Loucy (cell line): ENCODE data around the gene NUDT4.

Source experiments
- H2AFZ ChIP-seq: fragments of 200-600 bp; sonication (generic); 2 replicates; pipeline ENCODE4 v1.6.0; 2016; ENCODE audit warnings: antibody characterized with exemption, mild to moderate bottlenecking, low read length, moderate library complexity
- H3F3A ChIP-seq: fragments of 200-600 bp; 2 replicates; pipeline ENCODE4 v1.6.0; 2016; ENCODE audit warnings: antibody characterized with exemption, low read depth, mild to moderate bottlenecking
- H3K27me3 ChIP-seq: fragments of 200-600 bp; sonication (generic); 2 replicates; pipeline ENCODE4 v1.6.1; 2014; ENCODE audit warnings: low read length, mild to moderate bottlenecking; ENCODE audit not compliant: insufficient read depth, poor library complexity, severe bottlenecking
- H3K36me3 ChIP-seq: fragments of 200-600 bp; sonication (generic); 2 replicates; pipeline ENCODE4 v1.6.1; 2016; ENCODE audit warnings: low read length; ENCODE audit not compliant: insufficient read depth
- H3K4me1 ChIP-seq: fragments of 200-600 bp; sonication (generic); 2 replicates; pipeline ENCODE4 v1.5.1; 2014; ENCODE audit warnings: low read length, mild to moderate bottlenecking; ENCODE audit not compliant: insufficient read depth, poor library complexity, severe bottlenecking
- H3K4me2 ChIP-seq: fragments of 200-600 bp; sonication (generic); 2 replicates; pipeline ENCODE4 v1.6.0; 2014; ENCODE audit warnings: antibody characterized with exemption, low read length, low read depth, mild to moderate bottlenecking; ENCODE audit not compliant: poor library complexity, severe bottlenecking
- H3K4me3 ChIP-seq: fragments of 200-600 bp; sonication (generic); 2 replicates; pipeline ENCODE4 v1.5.1; 2014; ENCODE audit warnings: low read length, mild to moderate bottlenecking, mixed read lengths; ENCODE audit not compliant: poor library complexity, severe bottlenecking
- H3K79me2 ChIP-seq: fragments of 200-600 bp; sonication (generic); 2 replicates; pipeline ENCODE4 v1.6.1; 2014; ENCODE audit warnings: low read length; ENCODE audit not compliant: insufficient read depth
- H3K9ac ChIP-seq: fragments of 200-600 bp; sonication (generic); 2 replicates; pipeline ENCODE4 v1.6.0; 2014; ENCODE audit warnings: mild to moderate bottlenecking, low read depth, low read length, moderate library complexity; ENCODE audit not compliant: poor library complexity, severe bottlenecking
- H3K9me2 ChIP-seq: fragments of 200-600 bp; sonication (generic); replicated peaks from 2 replicates; pipeline ENCODE4 v1.6.1; 2016; ENCODE audit warnings: low read depth, low read length, mixed read lengths
- H3K9me3 ChIP-seq: fragments of 200-600 bp; sonication (generic); 2 replicates; pipeline ENCODE4 v1.6.1; 2014; ENCODE audit warnings: mild to moderate bottlenecking, antibody characterized with exemption, low read length, low read depth; ENCODE audit not compliant: insufficient read depth
- H4K20me1 ChIP-seq: fragments of 200-600 bp; sonication (generic); 2 replicates; pipeline ENCODE4 v1.6.0; 2014; ENCODE audit warnings: antibody characterized with exemption, low read length, mild to moderate bottlenecking; ENCODE audit not compliant: insufficient read depth, poor library complexity, severe bottlenecking
- CTCF ChIP-seq: fragments of 200-600 bp; sonication (generic); conservative IDR thresholded peaks from 2 replicates; pipeline ENCODE4 v1.5.1; 2014; ENCODE audit warnings: mild to moderate bottlenecking, antibody characterized with exemption, low read length
- EZH2phosphoT487 ChIP-seq: fragments of 200-600 bp; IDR thresholded peaks from 2 replicates; pipeline ENCODE4 v1.6.1; 2018; ENCODE audit warnings: antibody characterized with exemption, mild to moderate bottlenecking, moderate library complexity, borderline replicate concordance

NUDT4 gene

GRCh38 chr12:93335603-93336162, 42.0 kb upstream of the NUDT4 start:
- no peaks in the 10 kb centered on the region for H3K9me2 ChIP-seq
- H3F3A ChIP-seq = no peaks in the 10 kb centered on the region
- TF ChIP-seq CTCF = no peak
- no peak for TF ChIP-seq EZH2phosphoT487
- no peak overlapping the region for H3K4me3 ChIP-seq
- no peaks in the 10 kb centered on the region for H4K20me1 ChIP-seq
- no peaks in the 10 kb centered on the region for H3K4me1 ChIP-seq
- no peak overlapping the region for H3K4me2 ChIP-seq
- no peaks in the 10 kb centered on the region for H3K27me3 ChIP-seq
- H3K79me2 ChIP-seq = no peaks in the 10 kb centered on the region
- H3K9ac ChIP-seq = no peak overlapping the region
- no peak overlapping the region for H2AFZ ChIP-seq
- H3K36me3 ChIP-seq = no peaks in the 10 kb centered on the region
- no peaks in the 10 kb centered on the region for H3K9me3 ChIP-seq

- H3K4me1 ChIP-seq = no peaks in the 10 kb centered on the region
- no peaks in the 10 kb centered on the region for H4K20me1 ChIP-seq
- H3K9me2 ChIP-seq = no peaks in the 10 kb centered on the region
- no peaks in the 10 kb centered on the region for H3K36me3 ChIP-seq
- no peak overlapping the region for H3K4me3 ChIP-seq
- no peaks in the 10 kb centered on the region for H3K79me2 ChIP-seq
- H3K4me2 ChIP-seq = no peak overlapping the region
- no peaks in the 10 kb centered on the region for H3K27me3 ChIP-seq
- H3F3A ChIP-seq = no peaks in the 10 kb centered on the region
- H2AFZ ChIP-seq = no peak overlapping the region
- H3K9ac ChIP-seq = no peak overlapping the region
- TF ChIP-seq CTCF = no peak
- no peak for TF ChIP-seq EZH2phosphoT487
- H3K9me3 ChIP-seq = no peaks in the 10 kb centered on the region
Measured at GRCh38 chr12:93336291-93336741, 41.4 kb upstream of the NUDT4 start.

- H2AFZ ChIP-seq = no peak overlapping the region
- no peaks in the 10 kb centered on the region for H3K9me3 ChIP-seq
- H3K27me3 ChIP-seq = no peaks in the 10 kb centered on the region
- H4K20me1 ChIP-seq = no peaks in the 10 kb centered on the region
- H3F3A ChIP-seq = no peaks in the 10 kb centered on the region
- no peak overlapping the region for H3K4me3 ChIP-seq
- no peaks in the 10 kb centered on the region for H3K4me1 ChIP-seq
- H3K9me2 ChIP-seq = no peaks in the 10 kb centered on the region
- no peaks in the 10 kb centered on the region for H3K36me3 ChIP-seq
- H3K4me2 ChIP-seq = no peak overlapping the region
- no peak for TF ChIP-seq CTCF
- TF ChIP-seq EZH2phosphoT487 = no peak
- no peak overlapping the region for H3K9ac ChIP-seq
- H3K79me2 ChIP-seq = no peaks in the 10 kb centered on the region
Measured at GRCh38 chr12:93338598-93338997, 39.1 kb upstream of the NUDT4 start.
